Mesendoderm (in vitro differentiated cells): ENCODE data around the gene TBL3.

ENCODE experiments used
- DNase-seq: peaks from one replicate; pipeline ENCODE4 v3.0.0; 2013
- H2AK5ac ChIP-seq: 2 replicates; pipeline ENCODE4 v1.6.1; 2013; ENCODE audit warnings: low read length, inconsistent platforms
- H2BK120ac ChIP-seq: 2 replicates; pipeline ENCODE4 v1.6.1; 2013; ENCODE audit warnings: low read depth, mild to moderate bottlenecking, low read length, moderate library complexity, mixed read lengths
- H2BK15ac ChIP-seq: replicated peaks from 2 replicates; pipeline ENCODE4 v1.6.1; 2013; ENCODE audit warnings: low read depth, mild to moderate bottlenecking, moderate library complexity
- H2BK5ac ChIP-seq: 2 replicates; pipeline ENCODE4 v1.6.1; 2013; ENCODE audit warnings: low read length, inconsistent platforms
- H3K18ac ChIP-seq: 2 replicates; pipeline ENCODE4 v1.6.1; 2013; ENCODE audit warnings: mild to moderate bottlenecking, low read length, mixed read lengths
- H3K23ac ChIP-seq: one replicate; pipeline ENCODE4 v1.6.1; 2013; ENCODE audit warnings: low read length
- H3K27ac ChIP-seq: 2 replicates; pipeline ENCODE4 v1.5.1; 2013; ENCODE audit warnings: low read depth, mild to moderate bottlenecking, inconsistent platforms, low read length, moderate library complexity
- H3K27me3 ChIP-seq: 2 replicates; pipeline ENCODE4 v1.6.1; 2013; ENCODE audit warnings: low read length, control low read depth, mild to moderate bottlenecking, inconsistent platforms; ENCODE audit not compliant: insufficient read depth, poor library complexity
- H3K36me3 ChIP-seq: 2 replicates; pipeline ENCODE4 v1.6.1; 2013; ENCODE audit warnings: low read length, inconsistent platforms; ENCODE audit not compliant: control insufficient read depth, insufficient read depth
- H3K4ac ChIP-seq: one replicate; pipeline ENCODE4 v1.6.1; 2013; ENCODE audit warnings: low read depth, mild to moderate bottlenecking, low read length, moderate library complexity
- H3K4me1 ChIP-seq: 2 replicates; pipeline ENCODE4 v1.6.1; 2013; ENCODE audit warnings: low read depth, low read length, inconsistent platforms; ENCODE audit not compliant: control insufficient read depth
- H3K4me2 ChIP-seq: 2 replicates; pipeline ENCODE4 v1.6.1; 2013; ENCODE audit warnings: low read length
- H3K4me3 ChIP-seq: 2 replicates; pipeline ENCODE4 v1.5.1; 2013; ENCODE audit warnings: mild to moderate bottlenecking, low read length
- H3K56ac ChIP-seq: one replicate; pipeline ENCODE4 v1.6.1; 2013; ENCODE audit warnings: low read length
- H3K79me1 ChIP-seq: 2 replicates; pipeline ENCODE4 v1.6.1; 2013; ENCODE audit warnings: low read length, inconsistent platforms
- H3K79me2 ChIP-seq: 2 replicates; pipeline ENCODE4 v1.6.1; 2013; ENCODE audit warnings: mild to moderate bottlenecking, low read length; ENCODE audit not compliant: control insufficient read depth, insufficient read depth
- H3K9ac ChIP-seq: 2 replicates; pipeline ENCODE4 v1.6.1; 2013; ENCODE audit warnings: low read length, inconsistent platforms
- H4K5ac ChIP-seq: one replicate; pipeline ENCODE4 v1.6.1; 2013; ENCODE audit warnings: low read length
- H4K8ac ChIP-seq: one replicate; pipeline ENCODE4 v1.6.1; 2013; ENCODE audit warnings: low read depth, mild to moderate bottlenecking, control low read depth, low read length, moderate library complexity
- WGBS: extraction: QIAGEN DNeasy Blood & Tissue Kit; methylation state at CpG from one replicate; pipeline ENCODE4 v1.1.7; 2013; ENCODE audit warnings: low lambda C conversion rate, missing lambda C conversion rate; ENCODE audit not compliant: insufficient coverage; ENCODE audit errors: extremely low coverage; 5-methylcytosine and 5-hydroxymethylcytosine counted together

TBL3 gene

DNA sequence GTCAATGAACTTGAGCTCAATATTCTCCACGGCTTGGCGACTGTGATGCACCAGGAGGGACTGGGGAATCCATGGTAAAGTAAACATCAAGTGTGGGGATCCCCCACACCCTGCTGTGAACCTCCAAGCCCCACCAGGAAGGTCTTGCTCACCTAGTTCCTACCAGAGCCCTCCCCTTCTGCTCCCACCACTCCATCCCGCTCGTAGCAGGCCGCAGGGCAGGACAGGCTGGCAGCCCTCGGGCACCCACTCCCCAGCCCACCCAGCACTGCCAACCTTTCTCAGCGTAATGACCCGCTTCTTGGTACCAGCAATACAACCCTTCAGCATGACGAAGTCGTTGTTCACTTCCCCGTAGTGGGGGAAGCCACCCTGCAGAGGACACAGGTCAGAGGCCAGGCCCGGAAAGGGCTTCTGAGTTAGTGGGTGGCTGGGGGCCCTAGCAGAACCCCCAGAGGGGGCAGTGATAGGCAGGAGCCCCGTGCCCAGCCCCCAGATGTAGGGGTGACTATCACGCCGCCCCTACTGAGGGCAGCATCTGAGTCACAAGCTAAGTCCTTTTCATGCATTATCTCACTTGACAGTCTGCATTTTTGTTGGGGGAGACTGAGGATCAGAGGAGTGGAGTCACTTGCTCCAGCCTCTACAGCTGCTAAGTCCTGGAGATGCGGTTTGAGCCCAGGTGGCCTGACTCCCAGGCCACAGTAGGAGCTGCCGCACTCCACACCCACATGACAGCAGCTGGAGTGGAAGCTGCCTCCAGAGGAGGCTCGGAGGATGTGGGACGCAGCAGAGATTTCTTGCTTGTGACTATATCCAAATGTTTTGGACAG lies 26.1 kb upstream of the TBL3 start:
- Histone ChIP-seq H3K4ac (no peak overlapping the region), H3K79me2 (no peaks in the 10 kb centered on the region), H3K27me3 (no peaks in the 10 kb centered on the region), H3K9ac (no peak overlapping the region), H2BK5ac (no peak overlapping the region), H3K56ac (no peak overlapping the region), H4K5ac (no peak overlapping the region), H3K23ac (no peak overlapping the region), H2BK15ac (no peak overlapping the region), H3K27ac (no peak overlapping the region), H2AK5ac (no peak overlapping the region), H3K4me1 (no peaks in the 10 kb centered on the region), H3K4me2 (no peak overlapping the region), H2BK120ac (no peak overlapping the region), H4K8ac (no peak overlapping the region), H3K18ac (no peak overlapping the region), H3K4me3 (no peak overlapping the region), H3K79me1 (no peaks in the 10 kb centered on the region), H3K36me3 (no peaks in the 10 kb centered on the region)
- WGBS: no CpG with 5 or more reads among the region's 19 CpGs
- no peak for DNase-seq

DNA sequence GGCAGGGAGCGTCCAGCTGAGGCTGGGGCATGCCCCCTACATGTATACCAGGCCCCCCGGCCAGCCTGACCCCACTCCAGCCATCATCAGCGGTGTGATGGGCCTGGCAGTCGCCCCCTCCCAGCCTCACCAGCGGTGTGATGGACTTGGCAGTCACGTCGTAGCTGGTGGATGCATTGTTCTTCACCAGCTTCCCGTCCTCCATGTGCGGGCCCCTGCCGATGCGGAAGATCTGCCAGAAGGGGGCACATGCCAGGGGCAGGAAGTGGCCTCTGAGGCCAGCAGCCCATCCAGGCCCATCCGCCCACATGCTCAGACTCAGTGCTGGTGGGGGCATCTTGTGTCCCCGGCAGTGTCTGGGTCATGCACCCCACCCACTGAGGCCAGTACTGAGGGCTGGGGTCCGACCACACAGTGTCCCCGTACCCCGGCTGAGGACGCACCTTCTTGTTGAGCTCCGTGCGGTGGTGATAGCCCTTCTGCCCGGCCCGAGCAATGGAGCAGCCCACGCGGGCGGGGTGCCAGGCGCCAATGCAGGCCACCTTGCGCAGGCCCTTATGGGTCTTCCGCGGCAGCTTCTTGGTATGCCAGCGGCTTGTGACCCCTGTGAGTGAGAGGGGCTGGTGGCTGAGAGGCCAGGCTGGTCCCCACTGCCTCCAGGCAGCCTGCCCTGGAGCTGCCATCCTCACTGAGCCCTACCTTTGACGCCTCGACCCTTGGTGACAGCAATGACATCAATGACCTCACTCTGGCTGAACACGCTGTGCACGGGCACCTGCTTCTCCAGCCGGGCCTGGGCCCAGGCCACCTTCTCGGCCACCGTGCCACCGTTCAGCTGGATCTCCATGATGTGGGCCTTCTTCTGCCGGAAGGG lies 25.1 kb upstream of the TBL3 start:
- no peaks in the 10 kb centered on the region for H3K36me3 ChIP-seq
- no CpG with 5 or more reads among the region's 38 CpGs for WGBS
- no peak overlapping the region for H3K56ac ChIP-seq
- H3K79me1 ChIP-seq: no peaks in the 10 kb centered on the region
- H3K23ac ChIP-seq: no peak overlapping the region
- no peak overlapping the region for H4K8ac ChIP-seq
- H3K4me1 ChIP-seq: no peaks in the 10 kb centered on the region
- H3K4me2 ChIP-seq: no peak overlapping the region
- no peak for DNase-seq
- H3K79me2 ChIP-seq: no peaks in the 10 kb centered on the region
- no peak overlapping the region for H4K5ac ChIP-seq
- no peak overlapping the region for H3K9ac ChIP-seq
- H3K4me3 ChIP-seq: no peak overlapping the region
- no peak overlapping the region for H2BK15ac ChIP-seq
- no peak overlapping the region for H3K27ac ChIP-seq
- H3K27me3 ChIP-seq: no peaks in the 10 kb centered on the region
- no peak overlapping the region for H2BK5ac ChIP-seq
- H3K18ac ChIP-seq: no peak overlapping the region
- H3K4ac ChIP-seq: no peak overlapping the region
- no peak overlapping the region for H2BK120ac ChIP-seq
- H2AK5ac ChIP-seq: no peak overlapping the region

DNA sequence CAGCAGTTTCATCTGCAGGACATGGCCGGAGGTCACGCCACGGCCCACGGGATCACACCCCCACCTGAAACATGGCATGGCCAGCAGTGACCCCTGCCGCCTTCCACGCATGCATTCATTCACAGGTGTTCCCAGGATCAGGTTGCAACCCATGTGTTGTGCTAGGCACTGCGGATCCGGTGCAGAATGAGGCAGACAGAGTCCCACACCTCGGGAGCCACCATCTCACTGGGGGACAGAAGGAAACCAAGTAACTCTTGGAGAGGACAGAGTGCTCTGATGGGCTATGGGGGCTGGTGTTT lies 24.5 kb upstream of the TBL3 start:
- no peak overlapping the region for H3K23ac ChIP-seq
- no peak overlapping the region for H2BK5ac ChIP-seq
- no CpG with 5 or more reads among the region's 9 CpGs for WGBS
- H3K4me1 ChIP-seq: no peaks in the 10 kb centered on the region
- no peak overlapping the region for H3K27ac ChIP-seq
- no peak overlapping the region for H3K56ac ChIP-seq
- no peaks in the 10 kb centered on the region for H3K79me2 ChIP-seq
- H2BK15ac ChIP-seq: no peak overlapping the region
- H3K18ac ChIP-seq: no peak overlapping the region
- no peak overlapping the region for H4K5ac ChIP-seq
- DNase-seq: no peak
- no peak overlapping the region for H4K8ac ChIP-seq
- no peaks in the 10 kb centered on the region for H3K79me1 ChIP-seq
- H2AK5ac ChIP-seq: no peak overlapping the region
- H3K36me3 ChIP-seq: no peaks in the 10 kb centered on the region
- H3K4ac ChIP-seq: no peak overlapping the region
- no peak overlapping the region for H3K9ac ChIP-seq
- no peak overlapping the region for H3K4me3 ChIP-seq
- no peak overlapping the region for H3K4me2 ChIP-seq
- H2BK120ac ChIP-seq: no peak overlapping the region
- H3K27me3 ChIP-seq: no peaks in the 10 kb centered on the region

DNA sequence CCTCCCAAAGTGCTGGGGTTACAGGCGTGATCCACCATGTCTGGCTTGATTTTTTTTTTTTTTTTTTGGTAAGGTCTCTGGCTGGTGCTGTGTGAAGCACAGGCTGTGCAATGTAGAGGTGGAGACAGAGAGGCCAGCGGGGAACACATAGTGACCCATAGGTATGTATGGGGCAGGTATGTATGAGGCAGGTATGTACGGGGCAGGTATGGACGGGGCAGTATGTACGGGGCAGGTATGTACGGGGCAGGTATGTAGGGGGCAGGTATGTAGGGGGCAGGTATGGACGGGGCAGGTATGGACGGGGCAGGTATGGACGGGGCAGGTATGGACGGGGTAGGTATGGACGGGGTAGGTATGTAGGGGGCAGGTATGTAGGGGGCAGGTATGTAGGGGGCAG lies 22.3 kb upstream of the TBL3 start:
- Histone ChIP-seq H3K9ac (no peak overlapping the region), H3K4me2 (no peak overlapping the region), H3K4ac (no peak overlapping the region), H4K5ac (no peak overlapping the region), H3K4me1 (no peaks in the 10 kb centered on the region), H3K79me2 (no peaks in the 10 kb centered on the region), H2BK5ac (no peak overlapping the region), H2BK120ac (no peak overlapping the region), H3K23ac (no peak overlapping the region), H3K4me3 (no peak overlapping the region), H2BK15ac (no peak overlapping the region), H2AK5ac (no peak overlapping the region), H3K56ac (no peak overlapping the region), H3K36me3 (no peaks in the 10 kb centered on the region), H3K79me1 (no peaks in the 10 kb centered on the region), H3K27ac (no peak overlapping the region), H3K18ac (no peak overlapping the region), H4K8ac (no peak overlapping the region), H3K27me3 (no peaks in the 10 kb centered on the region)
- DNase-seq: no peak
- WGBS: no CpG with 5 or more reads among the region's 11 CpGs

DNA sequence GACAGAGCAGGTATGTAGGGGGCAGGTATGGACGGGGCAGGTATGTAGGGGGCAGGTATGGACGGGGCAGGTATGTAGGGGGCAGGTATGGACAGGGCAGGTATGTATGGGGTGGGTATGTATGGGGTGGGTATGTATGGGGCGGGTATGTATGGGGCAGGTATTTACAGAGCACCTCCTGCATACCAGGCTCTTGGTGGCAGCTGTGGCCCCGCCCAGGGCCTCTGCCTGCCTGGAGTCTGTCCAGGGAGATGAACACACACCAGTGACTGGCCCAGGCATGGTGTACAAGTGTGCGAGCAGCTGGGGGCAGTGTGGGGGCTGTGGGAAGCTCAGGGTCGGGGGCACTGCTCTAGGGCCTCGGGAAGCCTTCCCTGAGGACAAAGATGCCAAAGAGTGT lies 21.8 kb upstream of the TBL3 start:
- H3K4me1 ChIP-seq: no peaks in the 10 kb centered on the region
- H3K23ac ChIP-seq: no peak overlapping the region
- no peaks in the 10 kb centered on the region for H3K36me3 ChIP-seq
- no peak overlapping the region for H3K27ac ChIP-seq
- H2BK5ac ChIP-seq: no peak overlapping the region
- H3K4me3 ChIP-seq: no peak overlapping the region
- H3K9ac ChIP-seq: no peak overlapping the region
- H3K56ac ChIP-seq: no peak overlapping the region
- no peak overlapping the region for H3K4ac ChIP-seq
- H3K79me1 ChIP-seq: no peaks in the 10 kb centered on the region
- H2BK15ac ChIP-seq: no peak overlapping the region
- WGBS: no CpG with 5 or more reads among the region's 7 CpGs
- H4K8ac ChIP-seq: no peak overlapping the region
- no peak overlapping the region for H3K18ac ChIP-seq
- H4K5ac ChIP-seq: no peak overlapping the region
- H2AK5ac ChIP-seq: no peak overlapping the region
- no peak overlapping the region for H3K4me2 ChIP-seq
- H3K79me2 ChIP-seq: no peaks in the 10 kb centered on the region
- H2BK120ac ChIP-seq: no peak overlapping the region
- H3K27me3 ChIP-seq: no peaks in the 10 kb centered on the region
- no peak for DNase-seq
